GM18520 (cell line): ENCODE results near the gene TNFRSF1A.
"Not testable (repeated sequence)": the region's sequence is repeated elsewhere in the genome, so short reads cannot be mapped to it uniquely, and the experiment has no call there.

Source experiments
- ATAC-seq: cut with Tn5 transposase; IDR thresholded peaks from one replicate; pipeline ENCODE4 v1.9.1; 2021; ENCODE audit not compliant: unreplicated experiment

The TNFRSF1A gene

DNA sequence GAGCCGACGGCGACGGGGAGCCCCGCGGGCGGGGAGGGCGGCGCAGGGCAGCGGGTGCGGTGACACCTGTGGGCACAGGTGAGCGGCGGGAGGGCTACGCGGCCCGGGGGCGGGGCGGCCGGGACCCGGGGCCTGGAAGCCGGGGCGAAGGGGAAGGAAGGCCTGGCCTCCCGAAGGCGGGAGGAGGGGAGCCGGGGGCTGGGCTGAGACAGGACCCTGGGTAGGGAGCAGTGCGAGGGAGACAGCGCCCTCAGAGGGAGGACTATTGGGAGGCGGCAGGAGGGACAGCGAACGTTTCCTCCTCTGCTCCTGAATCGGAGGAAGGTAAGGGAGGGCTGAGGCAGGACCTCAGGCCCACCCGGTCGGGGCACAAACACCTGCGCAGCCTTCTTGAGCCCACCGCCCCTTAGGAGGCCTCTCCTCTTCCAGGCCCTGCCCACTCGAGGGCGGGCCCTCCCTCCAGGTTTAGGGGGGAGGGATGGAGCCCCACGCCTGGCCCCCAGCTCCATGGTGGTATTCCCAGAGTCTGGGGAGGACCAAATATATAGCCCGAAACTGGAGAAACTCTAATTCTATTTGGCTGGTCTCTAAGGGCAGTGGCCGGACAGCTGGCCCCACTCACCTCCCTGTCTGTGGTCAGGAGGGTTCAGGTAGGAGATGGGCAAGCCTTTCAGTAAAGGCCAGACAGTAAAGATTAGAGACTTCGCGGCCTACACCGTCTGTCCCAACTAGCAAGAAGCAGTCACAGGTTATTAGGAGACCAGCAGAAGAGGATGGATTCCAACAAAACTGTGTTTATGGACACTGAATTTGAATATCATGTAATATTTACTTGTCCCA is 30.9 kb downstream of the TNFRSF1A start:
- no peak for ATAC-seq

DNA sequence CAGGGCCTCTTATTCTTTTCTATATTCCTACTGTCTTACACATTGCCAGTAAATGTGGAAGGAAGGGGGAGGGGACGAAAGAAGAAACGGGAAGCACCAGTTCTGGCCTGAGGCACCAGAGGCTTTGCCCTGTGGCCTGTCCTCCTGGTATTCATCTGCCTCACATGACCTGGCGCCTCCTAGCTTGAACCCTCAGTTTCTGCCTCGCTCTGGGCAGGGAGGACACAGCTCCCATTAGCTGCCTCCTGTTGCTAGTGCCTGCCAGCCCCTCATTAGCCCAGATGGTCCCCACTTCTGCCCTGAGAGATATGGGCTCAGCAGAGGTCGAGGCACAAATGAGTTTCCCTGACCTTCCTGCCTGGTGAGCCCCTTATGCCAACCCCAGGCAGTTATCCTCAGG is 34.3 kb downstream of the TNFRSF1A start:
- ATAC-seq, result no peak

DNA sequence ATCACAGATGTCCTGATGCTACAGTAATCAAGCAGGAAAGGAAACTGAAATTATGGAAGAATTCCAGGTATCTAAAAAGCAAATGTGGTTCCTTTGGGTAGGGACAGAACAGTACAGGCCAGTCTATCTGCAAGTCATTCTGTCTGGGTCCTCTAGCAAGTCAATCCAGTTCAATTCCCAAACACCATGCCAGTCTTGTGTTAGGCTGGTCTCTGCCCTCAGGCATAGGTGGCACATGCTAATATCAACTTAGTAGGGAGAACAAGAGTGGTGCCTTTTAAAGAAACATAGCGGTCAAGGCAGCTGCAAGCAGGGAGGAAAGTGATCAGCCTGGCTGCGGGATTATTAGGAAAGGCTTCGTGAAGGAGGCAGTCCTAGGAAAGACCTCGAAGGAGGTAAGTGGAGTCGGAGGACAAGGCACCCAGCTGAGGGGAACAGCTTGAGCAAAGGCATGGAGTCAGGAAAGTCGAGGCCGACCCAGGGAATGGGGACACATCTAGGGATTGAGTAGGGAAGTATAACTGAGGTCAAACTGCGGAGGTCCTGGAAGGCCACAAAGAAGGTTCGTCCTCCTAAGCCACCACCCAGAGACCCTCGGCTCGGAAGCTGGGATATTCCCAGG is 35.2 kb downstream of the TNFRSF1A start:
- no peak for ATAC-seq

DNA sequence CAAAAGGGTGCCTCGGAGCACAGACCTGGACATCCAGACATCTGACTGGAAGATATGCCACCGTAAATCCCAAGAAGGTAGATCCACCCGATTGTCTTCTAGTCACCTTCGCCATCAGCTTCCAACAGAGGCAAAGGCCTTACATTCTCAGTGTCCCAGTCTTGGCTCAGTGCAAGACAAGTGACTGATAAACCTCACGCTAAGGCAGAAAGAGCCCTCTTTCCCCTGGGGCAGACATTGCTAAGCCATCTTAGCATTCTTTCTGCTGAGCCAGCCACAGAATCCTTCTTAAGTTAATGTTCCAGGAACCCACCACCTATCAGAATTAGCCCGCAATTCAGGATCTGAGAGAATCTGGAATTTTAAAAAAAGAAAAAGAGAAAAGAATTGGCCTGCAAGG is 35.7 kb downstream of the TNFRSF1A start:
- ATAC-seq, result no peak

DNA sequence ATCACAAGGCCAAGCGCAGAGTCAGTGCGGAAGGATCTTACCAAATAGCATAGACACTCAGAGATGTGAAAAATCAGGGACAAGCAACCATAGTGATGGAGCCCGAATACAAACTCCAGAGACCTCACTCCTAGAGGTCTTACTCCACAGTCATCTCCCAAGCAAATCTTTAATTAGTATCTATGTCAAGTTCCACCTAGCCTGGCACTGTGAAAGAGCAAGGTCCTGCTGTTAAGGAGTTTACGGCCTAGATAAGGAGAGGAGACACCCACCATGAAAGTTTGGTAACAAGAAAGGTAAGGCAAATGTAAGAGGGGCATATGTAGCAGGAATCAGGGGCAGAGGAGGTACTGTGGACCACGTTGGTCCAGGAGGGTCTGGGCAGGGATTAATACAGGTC is 38.8 kb downstream of the TNFRSF1A start:
- no peak for ATAC-seq

DNA sequence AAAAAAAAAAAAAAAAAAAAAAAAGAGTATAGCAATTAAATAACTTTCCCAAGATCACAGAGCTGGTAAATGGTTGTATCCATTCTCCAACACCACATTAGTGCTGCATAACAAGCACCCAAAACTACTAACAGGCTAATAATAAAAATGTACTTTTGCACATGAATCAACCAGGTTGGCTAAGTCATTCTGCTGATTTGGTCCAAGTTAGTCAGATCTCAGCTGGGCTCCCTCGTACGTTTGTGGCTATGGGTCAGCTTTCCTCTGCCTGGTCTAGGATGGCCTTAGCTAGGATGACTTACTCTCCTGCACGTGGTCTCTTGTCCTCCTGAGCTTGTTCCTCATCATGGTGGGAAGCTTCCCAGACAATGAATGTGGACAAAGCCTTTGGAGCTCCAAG is 39.3 kb downstream of the TNFRSF1A start:
- no peak for ATAC-seq

DNA sequence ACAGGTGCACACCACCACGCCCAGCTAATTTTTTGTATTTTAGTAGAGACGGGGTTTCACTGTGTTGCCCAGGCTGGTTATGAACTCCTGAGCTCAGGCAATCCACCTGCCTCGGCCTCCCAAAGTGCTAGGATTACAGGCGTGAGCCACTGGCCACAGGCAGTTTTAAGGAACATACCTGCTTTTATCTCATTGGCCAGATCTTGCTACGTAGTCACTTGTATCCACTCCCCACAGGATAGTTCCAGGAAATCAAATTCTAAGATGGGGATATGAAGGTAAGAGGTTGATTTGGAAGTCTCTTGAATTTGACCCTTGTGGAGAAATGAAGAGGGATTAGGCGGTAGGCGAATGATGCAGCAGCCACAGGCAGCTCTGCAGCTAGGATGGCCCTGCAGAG is 40.2 kb downstream of the TNFRSF1A start:
- ATAC-seq, result no peak

DNA sequence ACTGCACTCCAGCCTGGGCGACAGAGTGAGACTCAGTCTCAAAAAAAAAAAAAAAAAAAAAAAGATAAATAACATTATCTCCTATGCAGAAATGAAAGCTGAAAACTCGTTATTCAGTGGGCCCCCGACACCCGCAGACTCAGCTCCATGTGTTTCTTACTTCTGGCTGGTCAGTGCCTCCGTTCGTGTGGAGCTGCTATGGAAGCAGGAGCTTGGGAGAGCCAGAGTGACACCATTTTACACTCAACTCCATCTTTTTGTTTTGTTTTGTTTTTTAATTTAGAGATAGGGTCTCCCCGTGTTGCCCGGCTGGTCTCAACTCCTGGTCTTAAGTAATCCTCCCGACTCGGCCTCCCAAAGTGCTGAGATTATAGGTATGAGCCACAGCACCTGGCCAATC is 44.7 kb downstream of the TNFRSF1A start:
- no peak for ATAC-seq

DNA sequence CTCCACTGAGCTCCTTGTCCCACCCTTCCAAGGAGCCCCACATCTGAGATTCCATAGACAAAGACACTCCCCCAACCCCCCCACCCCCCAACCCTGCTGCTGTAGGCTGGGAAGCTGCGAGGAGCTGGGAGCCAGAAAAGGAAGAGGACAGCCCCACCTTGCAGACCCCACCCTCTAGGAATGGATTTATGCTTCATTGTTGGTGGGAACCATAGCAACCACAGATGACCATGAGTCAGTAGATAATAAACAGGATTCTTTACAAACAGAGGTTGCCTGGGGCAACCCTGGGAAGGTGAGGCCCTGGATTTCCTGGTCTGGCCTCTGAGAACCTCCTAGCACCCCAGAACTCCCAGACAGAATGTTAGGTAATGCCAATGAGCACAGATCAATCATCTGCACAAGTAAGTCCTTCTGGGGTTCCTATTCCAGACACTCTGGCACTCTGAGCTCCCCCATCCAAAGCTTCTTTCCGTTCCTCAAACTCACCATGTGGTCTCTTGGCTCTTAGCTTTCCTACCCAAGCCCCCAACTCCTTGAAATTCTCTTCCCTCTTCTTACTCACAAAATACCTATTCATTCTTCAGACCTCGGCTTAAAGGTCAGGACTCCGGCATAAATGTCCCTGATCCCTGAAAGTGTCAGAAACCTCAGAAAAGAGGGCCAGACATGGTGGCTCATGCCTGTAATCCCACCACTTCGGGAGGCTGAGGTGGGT is 46.6 kb downstream of the TNFRSF1A start:
- no peak for ATAC-seq

DNA sequence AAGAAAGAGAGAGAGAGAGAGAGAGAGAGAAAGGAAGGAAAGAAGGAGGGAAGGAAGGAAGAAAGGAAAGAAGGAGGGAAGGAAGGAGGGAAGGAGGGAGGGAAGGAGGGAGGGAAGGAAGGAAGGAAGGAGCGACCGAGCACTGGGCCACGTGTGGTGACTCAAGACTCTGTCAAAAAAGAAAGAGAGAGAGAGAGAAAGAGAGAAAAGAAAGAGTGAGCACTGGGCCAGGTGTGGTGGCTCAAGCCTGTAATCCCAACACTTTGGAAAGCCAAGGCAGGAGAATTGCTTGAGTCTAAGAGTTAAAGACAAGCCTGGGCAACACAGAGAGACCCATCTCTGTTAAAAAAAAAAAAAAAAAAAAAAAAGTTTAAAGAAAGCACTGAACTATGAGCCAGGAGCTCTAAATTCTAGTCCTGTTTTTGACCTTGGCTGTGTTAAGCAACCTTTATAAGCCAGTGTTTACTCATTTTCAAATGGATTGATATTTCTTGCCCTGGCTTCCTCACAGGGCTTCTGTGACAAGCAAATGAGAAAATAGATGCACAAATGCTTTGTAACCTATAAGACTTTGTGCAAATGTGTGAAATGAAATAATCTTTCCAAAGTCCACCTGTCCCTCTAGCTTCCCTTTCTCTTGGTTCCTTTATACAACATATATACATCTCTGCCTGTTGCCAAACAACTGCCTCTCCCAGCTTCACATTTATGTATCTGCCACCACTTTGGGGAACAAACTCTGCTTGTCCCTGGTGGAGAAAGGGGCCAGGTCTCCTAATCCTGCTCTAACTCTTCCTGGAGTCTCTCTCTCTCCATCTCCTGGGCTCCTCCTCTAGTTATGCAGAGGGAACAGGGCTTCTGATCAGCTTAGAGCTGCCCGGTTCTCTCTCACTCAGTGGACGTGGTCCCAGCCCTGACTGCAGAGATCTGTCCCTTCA is 47.5 kb downstream of the TNFRSF1A start:
- ATAC-seq, result no peak

DNA sequence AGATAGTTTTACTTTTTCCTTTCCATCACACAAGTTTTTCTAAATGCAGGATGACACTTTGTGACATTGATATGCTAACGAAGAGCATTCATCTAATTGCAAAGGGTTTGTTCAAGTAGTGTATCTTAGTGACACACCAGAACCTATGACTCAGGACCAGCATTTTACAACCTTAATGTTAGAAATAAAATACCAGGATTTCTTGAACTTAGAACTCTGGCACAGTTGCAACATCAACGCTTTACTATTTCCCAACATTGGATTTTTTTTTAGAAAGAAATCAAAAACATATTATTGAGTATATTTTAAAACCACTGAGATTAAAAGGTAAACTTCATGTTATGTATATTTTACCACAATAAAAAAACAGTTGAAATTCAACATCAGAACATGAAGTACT is 49.3 kb downstream of the TNFRSF1A start:
- ATAC-seq, result no peak

DNA sequence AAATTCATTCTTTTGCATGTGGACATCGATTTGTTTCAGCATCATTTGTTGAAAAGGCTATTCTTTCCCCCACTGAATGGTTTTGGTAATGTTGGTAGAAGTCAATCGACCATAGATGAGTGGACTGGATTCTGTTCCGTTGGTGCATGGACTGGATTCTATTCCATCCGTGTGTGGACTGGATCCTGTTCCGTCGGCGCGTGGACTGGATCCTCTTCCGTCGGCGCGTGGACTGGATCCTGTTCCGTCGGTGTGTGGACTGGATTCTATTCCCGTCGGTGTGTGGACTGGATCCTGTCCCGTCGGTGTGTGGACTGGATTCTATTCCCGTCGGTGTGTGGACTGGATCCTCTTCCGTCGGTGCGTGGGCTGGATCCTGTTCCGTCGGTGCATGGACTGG is 52.0 kb downstream of the TNFRSF1A start:
- not testable (repeated sequence) for ATAC-seq

DNA sequence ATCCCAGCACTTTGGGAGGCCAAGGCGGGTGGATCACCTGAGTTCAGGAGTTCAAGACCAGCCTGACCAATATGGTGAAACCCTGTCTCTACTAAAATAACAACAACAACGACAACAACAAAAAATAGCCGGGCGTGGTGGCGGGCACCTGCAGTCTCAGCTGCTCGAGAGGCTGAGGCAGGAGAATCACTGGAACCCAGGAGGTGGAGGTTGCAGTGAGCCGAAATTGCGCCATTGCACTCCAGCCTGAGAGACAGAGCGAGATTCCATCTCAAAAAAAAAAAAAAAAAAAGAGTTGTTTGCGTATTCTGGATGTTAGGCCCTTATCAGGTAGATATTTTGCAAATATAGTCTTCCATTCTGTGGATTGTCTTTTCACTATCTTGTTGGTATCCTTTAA is 52.8 kb downstream of the TNFRSF1A start:
- not testable (repeated sequence) for ATAC-seq

DNA sequence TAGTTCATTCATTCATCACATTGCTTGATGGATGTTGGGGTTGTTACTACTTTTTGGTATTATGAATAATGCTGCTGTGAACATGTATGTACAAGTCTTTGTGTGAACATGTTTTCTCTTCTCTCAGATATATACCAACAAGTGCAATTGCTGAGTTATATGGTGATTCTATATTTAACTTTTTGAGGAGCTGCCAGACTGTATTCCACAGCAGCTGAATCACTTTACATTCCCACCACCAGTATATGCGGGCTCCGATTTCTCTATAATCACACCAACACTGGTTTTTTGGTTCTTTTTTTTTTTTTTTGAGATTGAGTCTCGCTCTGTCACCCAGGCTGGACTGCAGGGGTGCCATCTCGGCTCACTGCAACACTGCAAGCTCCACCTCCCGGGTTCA is 53.6 kb downstream of the TNFRSF1A start:
- no peak for ATAC-seq

DNA sequence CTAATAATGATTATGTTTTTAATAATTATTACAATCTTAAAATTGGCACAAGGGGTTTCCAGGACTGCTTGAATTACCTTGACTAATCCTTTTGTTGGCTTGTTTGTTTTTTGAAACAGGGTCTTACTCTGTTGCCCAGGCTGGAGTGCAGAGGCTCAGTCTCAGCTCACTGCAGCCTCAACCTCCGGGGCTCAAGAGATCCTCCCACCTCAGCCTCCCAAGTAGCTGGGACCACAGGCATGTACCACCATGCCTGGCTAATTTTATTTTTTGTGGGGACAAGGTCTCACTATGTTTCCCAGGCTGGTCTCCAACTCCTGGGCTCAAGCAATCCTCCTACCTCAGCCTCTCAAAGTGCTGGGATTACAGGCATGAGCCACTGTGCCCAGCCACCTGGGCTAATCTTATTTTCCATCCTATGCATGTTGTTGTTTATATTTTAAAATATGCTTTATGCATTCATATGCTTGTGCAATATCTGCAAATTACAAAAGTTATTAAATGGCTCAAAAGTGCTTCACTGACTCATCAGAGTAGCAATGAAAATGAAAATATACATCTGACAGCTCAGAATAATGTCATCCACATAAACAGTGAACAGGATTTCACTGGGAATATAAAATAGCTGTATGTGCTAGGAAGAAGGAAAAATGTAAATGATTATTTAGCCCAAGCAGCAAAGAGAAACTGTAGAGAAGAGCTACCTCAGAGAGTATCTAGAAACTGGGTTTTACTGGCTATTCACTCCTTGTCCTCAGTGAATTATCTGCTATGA is 56.2 kb downstream of the TNFRSF1A start:
- no peak for ATAC-seq

DNA sequence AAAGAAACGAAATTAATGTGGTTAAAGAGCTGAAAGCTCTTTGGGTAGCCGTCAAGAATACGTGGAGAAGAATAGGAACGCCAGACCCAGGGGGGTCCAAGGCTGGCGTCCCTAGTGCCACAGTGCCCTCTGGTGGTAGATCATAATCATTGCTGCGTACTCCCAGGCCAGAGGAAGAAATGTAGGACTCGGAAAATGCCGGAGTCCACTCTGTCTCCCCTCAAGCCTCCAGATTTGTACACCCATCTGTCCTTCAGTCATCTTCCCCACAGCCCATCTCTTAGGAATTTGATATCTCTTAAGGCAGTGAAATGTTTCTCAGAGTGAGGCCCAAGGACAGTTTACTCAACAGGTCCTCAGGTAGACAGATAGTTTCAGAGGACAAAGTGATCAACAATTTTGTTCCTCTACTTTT is 56.8 kb downstream of the TNFRSF1A start:
- ATAC-seq, result no peak

DNA sequence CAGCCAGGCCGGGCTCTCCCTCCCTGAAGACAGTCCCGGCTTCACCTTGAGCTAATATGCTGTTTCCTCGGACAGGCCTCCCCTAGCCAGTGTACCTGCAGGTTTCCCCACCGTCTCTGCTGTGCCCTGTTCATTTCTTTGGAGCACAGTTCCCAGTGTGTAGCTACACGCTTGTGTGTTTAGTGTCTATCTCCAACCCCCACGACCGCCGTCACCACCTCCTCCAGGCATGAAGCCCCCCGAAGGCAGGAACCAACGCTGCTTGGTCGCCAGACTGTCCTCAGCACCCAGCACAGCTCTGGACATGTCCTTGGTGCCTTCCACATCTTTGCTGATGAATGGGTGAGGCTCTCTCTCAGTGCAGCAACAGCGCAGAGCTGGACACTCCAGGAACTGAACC is 57.6 kb downstream of the TNFRSF1A start:
- no peak for ATAC-seq

DNA sequence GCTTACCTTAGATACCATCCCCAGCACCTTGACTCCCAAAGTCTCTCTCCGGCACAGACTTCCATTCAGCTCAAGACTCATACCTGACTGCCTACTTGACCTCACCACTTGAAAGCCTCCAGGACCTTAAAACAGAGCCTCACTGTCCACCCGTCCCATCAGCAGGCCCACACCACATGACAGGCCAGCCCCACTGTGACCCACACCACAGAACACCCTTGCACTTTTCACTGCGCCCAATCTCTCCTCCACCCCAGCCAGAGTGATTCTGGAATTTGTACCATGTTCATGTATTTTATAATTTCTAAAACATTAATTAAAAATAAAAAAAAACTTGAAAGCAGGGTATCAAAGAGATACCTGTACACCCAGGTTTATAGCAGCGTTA is 59.4 kb downstream of the TNFRSF1A start:
- ATAC-seq, result no peak

DNA sequence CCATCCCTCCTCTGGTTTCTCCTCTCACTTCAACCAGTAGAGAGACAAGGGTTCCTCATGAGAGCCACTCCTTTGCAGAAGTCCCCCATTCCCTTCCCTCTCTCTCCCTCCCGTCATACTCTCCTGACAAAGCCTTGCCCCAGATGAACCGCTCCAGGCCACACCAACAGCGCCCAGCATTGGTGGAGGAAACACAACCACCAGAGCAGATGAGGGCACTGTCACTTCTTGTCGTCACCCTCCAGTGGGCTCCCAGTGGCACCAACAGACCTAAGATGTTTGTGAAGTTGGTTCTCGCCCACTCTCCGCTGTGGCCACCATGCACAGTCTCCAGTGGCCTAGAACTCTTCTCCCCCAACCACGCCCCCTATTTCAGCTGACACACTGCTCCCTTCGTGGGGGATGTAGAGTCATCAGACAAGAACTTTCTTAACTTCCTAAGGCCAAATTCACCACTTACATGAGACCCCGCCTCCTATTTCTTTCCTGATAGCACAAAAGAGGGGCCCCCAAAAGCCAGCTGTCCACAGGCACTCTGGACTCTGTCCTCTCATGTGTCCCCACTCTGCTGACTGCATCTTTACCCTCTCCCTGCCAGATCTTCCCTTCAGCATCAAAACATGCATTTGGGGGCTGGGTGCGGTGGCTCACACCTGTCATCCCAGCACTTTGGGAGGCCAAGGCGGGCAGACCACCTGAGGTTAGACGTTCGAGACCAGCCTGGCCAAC is 60.6 kb downstream of the TNFRSF1A start:
- no peak for ATAC-seq

DNA sequence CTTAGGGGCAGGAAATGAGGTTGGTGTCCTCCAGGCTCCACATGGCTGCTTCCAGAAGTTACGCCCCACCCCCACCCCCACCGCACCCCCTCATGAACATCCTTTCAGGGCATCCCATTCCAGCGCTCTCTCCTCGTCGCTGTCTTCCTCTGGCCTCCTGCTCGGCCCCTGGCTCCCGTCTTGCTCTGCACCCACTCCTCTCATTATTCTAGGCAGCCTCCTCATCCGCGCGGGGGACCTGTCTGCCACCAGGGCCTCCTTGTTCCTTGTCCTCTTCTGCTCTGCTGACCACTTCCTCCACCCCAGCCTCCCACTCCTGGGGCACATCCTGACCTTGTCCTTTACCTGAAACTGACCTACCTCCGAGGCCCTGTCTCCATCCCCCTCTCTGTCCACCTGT is 61.2 kb downstream of the TNFRSF1A start:
- no peak for ATAC-seq
